ENCODE measurements around the gene TNS4. TPM values are rescaled to one million over a fixed set of nuclear protein-coding genes. Genes with fewer than 3 reads are reported as not detected.

TNS4 gene
- total and polyA plus RNA-seq, 7 donors = 1.2 to 6.9 (median 1.8) TPM; not detected in 4

DNA sequence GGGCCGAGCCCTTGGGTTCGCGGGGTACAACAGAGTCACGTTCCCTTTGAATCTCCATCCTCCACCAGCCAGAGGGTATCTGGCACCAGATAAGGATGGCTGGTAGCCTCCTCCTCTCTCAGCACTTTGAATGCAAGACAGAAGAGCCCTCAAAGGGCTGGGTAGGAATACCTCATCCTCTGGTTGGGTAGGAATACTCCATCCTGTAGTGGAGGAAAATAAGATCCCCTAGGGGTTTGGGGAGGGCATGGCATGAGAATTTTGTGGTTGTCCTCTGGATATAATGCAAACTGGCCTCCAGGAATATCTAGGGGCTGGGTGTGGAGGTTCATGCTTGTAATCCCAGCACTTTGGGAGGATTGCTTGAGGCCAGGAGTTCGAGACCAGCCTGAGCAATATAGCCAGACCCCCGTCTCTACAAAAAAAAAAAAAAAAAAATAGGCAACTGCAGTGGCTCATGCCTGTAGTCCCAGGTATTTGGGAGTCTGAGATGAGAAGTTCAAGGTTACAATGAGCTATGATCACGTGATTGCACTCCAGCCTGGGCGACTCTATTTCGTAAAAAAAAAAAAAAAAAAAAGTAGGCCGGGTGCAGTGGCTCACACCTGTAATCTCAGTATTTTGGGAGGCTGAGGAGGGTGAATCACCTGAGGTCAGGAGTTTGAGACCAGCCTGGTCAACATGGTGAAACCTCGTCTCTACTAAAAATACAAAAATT is 55.5 kb downstream of the TNS4 start:
- TF ChIP-seq EP300 (IDR thresholded peaks at IDR 0.05) = no peak
- TF ChIP-seq, protein P1, sequence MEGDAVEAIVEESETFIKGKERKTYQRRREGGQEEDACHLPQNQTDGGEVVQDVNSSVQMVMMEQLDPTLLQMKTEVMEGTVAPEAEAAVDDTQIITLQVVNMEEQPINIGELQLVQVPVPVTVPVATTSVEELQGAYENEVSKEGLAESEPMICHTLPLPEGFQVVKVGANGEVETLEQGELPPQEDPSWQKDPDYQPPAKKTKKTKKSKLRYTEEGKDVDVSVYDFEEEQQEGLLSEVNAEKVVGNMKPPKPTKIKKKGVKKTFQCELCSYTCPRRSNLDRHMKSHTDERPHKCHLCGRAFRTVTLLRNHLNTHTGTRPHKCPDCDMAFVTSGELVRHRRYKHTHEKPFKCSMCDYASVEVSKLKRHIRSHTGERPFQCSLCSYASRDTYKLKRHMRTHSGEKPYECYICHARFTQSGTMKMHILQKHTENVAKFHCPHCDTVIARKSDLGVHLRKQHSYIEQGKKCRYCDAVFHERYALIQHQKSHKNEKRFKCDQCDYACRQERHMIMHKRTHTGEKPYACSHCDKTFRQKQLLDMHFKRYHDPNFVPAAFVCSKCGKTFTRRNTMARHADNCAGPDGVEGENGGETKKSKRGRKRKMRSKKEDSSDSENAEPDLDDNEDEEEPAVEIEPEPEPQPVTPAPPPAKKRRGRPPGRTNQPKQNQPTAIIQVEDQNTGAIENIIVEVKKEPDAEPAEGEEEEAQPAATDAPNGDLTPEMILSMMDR (IDR thresholded peaks at IDR 0.05) = peak in 2 of 4 experiments; percentile 10 to 38
- no peak for TF ChIP-seq POLR2A (IDR thresholded peaks at IDR 0.05)
- DNase-seq = no peak
- 32 to 70% methylated on average over 11 of the region's 11 CpGs for WGBS, 2 donors
- peak overlapping the region; percentile 93 to 99 (median 95) for H3K27ac ChIP-seq
- H3K4me3 ChIP-seq = peak overlapping the region; percentile 70 to 93 (median 84)
- H3K9me3 ChIP-seq = no peaks in the 10 kb centered on the region
- no peaks in the 10 kb centered on the region for H3K36me3 ChIP-seq
- intact Hi-C loops (cut with DNase I) = no loop called here
- H3K4me1 ChIP-seq = peaks cover 0 to 73% (median 69%) of the 10 kb centered on the region in 4 donors
- H3K27me3 ChIP-seq = no peaks in the 10 kb centered on the region

GRCh38 chr17:40443988-40444899 is 57.2 kb downstream of the TNS4 start:
- Histone ChIP-seq H3K9me3 (no peaks in the 10 kb centered on the region), H3K27ac (peak overlapping the region; percentile 93 to 99 (median 95)), H3K4me3 (peak overlapping the region; percentile 70 to 93 (median 84)), H3K4me1 (peaks cover 0 to 58% (median 52%) of the 10 kb centered on the region in 4 donors), H3K36me3 (no peaks in the 10 kb centered on the region), H3K27me3 (no peaks in the 10 kb centered on the region)
- WGBS, 2 donors = 3 to 22% methylated on average over 15 of the region's 15 CpGs
- intact Hi-C loops (cut with DNase I) = loop anchor here (1.0 to 5.0 kb wide), 3 partner anchors 32 to 108 kb away; no protein-coding TSS in a partner anchor
- TF ChIP-seq POLR2A (IDR thresholded peaks at IDR 0.05) (no peak), EP300 (IDR thresholded peaks at IDR 0.05) (no peak), POLR2AphosphoS5 (IDR thresholded peaks at IDR 0.05) (no peak)
- TF ChIP-seq, protein P1 (IDR thresholded peaks at IDR 0.05) = no peak
- DNase-seq = no peak

- intact Hi-C loops (cut with DNase I) = loop anchor here (1.0 to 5.0 kb wide), 3 partner anchors 33 to 109 kb away; no protein-coding TSS in a partner anchor
- Histone ChIP-seq H3K27me3 (no peaks in the 10 kb centered on the region), H3K4me1 (peaks cover 0 to 50% (median 44%) of the 10 kb centered on the region in 4 donors), H3K36me3 (no peaks in the 10 kb centered on the region), H3K27ac (peak within 1 kb of the TSS; percentile 93 to 99 (median 95)), H3K4me3 (peak within 1 kb of the TSS; percentile 70 to 93 (median 84)), H3K9me3 (no peaks in the 10 kb centered on the region)
- WGBS, 2 donors = 1% methylated on average over 98 of the region's 98 CpGs
- no peak for TF ChIP-seq EP300 (IDR thresholded peaks at IDR 0.05)
- TF ChIP-seq, protein P1 (IDR thresholded peaks at IDR 0.05) = peak in 1 of 4 experiments; percentile 16
- TF ChIP-seq POLR2AphosphoS5 (IDR thresholded peaks at IDR 0.05) = peak; percentile 66 to 93 (median 91)
- peak in 1 of 2 donors; percentile 67 for TF ChIP-seq POLR2A (IDR thresholded peaks at IDR 0.05)
- DNase-seq = peak; percentile 94
Measured at GRCh38 chr17:40443196-40443987, 58.0 kb downstream of the TNS4 start, which contains the start of gene IGFBP4. Gene IGFBP4, plus strand, starts transcription at chr17:40443450. Its CDS starts 286 bp downstream, at chr17:40443736.

Data from sigmoid colon (tissue), 7 donors.